GM19395 (cell line): ENCODE measurements around the gene PPP1R27.

Experiments
- ATAC-seq: cut with Tn5 transposase; IDR thresholded peaks from one replicate; pipeline ENCODE4 v1.9.1; 2021; ENCODE audit warnings: mild to moderate bottlenecking, moderate library complexity; ENCODE audit not compliant: unreplicated experiment

Gene PPP1R27

DNA sequence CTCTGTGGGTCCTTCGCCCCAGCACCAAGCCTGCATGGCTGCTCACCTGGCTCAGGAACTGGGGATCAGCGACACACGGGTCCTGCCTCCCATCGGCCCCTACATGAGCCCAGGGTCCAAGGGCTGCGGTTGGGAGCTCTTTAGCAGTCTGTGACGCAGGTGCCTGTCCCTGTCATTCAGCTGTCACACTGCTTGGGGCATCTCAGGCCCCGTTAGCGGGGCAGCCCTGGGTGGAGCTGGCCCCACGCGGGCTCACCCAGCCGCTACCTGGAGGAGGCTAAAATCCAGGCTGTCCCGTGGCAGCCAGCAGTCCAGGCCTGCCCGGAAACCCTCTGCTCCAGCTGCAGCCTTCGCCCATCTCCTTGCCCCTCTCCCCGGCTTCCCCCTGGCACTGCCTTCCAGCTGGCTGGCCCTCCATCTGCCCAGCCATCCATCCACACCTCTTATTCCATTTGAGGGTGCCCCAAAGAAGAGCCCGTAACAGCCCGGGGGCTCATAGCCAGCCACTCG, 27.6 kb downstream of the PPP1R27 start:
- ATAC-seq, result no peak

DNA sequence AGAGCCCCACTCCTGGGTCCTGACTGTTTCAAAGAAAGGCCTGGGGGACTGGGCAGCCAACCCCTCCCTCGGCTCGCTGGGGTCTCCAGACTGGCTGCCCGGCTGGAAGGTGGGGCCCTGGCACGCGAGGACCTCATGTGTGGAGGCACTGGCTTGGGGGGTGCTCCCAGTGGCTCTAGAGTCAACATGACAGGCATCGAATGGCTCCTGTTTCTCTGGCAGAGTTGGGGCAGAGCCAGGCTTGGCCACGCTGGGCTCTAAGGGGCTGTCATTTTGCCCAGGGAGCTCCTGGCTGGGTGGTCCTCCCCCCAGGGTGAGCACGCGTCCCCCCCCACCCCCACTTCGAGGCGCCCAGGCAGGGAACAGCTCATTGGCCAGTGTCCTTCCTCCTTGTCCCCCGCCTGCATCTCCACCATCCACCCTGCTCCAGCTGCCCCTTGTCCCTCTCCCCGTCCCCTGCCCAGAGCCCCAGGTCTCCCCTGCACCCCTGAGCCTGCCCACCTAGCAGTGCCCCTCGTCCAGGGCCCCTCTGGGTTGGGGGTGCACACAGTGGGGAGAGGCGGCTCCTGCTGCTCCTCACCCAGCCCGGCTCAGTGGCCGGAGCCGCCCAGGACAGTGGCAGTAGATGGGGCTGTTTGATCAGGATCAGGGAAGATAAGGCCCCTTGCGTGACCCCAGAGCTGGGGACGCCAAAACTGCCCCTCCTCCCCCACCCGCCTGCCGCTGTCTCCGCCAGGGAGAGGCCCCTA, 28.2 kb downstream of the PPP1R27 start:
- no peak for ATAC-seq

- ATAC-seq, result no peak
Observed at GRCh38 chr17:81805707-81806460, 29.0 kb downstream of the PPP1R27 start.

DNA sequence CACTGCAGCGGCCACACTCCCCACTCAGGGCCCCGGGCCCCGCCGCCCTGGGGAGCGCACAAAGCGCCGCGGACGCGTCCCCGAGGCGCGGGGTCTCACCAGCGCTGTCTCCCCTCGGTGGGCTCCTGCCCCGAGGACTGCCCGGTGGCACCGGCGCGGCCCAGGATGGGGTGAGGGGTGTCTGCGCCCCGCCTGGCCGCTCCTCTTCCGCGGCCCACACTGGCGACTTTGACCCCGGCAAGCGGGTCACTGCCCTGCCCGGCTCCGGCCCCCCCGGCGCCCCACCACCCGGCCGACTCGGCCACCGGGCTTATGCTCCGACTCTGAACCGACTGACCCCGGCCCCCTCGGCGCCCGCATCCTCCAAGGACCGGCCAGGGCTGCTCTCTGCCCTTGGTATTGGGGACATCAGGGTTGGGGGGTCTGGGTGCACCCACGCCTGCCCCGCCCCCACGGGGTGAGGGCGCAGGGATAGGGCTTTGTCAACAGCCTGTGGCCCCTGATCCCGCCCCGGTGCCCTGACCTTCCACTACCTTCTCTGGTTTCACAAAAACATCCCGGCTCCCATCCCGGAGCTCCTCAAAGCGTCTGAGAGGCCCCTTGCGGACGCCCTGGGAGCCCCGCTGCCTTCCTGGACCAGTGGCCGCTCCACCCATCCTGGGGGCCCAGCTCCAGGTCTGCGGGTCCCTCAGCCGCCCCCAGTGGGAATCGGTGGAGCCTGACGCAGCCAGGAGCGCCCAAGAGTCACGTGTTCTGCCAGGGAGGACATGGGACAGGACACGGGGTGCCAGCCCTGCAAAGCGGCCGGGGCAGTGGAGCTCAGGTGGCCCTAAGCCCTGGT, 30.1 kb downstream of the PPP1R27 start:
- no peak for ATAC-seq

GRCh38 chr17:81803728-81804558, 30.9 kb downstream of the PPP1R27 start, which contains the start of gene GCGR:
Gene GCGR (plus strand): TSS chr17:81804150. CDS start chr17:81809019, 4,869 bp downstream.
- ATAC-seq, result no peak

- ATAC-seq, result no peak
Observed at GRCh38 chr17:81802856-81803643, 31.8 kb downstream of the PPP1R27 start.

DNA sequence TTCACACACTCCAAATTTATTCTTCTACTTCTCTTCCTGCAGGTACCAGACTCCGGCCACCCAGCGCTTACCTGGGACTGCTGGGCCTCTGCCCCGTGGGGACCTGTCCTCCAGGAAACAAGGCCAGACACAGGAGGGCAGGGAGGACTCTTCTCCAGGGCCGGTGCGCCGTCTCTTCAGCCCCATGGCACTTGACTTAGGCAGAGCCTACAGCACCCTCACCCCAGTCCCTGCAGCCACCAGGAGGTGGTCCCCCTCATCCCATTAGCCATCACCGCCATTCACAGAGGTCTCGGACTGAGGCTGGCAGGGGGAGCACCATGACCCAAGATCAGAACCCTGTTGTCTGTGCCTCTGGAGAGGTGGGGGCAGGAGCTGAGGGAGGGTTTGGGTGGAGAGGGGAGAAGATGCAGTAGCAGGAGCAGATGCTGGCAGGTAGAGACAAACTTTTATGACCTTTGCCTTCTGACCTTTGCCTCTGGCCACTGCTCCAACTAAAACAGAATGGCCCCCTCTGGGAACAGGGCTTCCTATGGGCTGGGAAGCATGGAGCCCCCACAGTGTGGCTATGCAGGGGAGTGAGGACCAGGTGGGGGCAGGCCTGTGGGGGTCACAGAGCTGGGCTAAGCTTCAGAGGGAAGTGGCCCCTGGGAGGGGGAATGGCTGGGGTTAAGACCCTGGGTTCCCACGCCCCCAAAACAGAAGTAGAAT, 32.6 kb downstream of the PPP1R27 start:
- ATAC-seq, result no peak

DNA sequence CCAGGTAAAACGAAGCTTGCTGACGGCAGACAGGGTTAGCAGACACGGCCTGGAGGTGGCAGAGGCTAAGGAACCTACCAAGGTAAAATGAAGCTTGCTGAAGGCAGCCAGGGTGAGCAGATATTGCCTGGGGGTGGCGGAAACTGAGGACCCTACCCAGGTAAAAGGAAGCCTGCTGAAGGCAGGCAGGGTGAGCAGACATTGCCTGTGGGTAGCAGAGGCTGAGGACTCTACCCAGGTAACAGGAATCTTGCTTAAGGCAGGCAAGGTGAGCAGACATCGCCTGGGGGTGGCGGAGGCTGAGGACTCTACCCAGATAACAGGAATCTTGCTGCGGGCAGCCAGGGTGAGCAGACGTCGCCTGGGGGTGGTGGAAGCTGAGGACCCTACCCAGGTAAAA, 33.5 kb downstream of the PPP1R27 start:
- ATAC-seq, result no peak

GRCh38 chr17:81794509-81794908, 40.3 kb downstream of the PPP1R27 start:
- ATAC-seq, result no peak

DNA sequence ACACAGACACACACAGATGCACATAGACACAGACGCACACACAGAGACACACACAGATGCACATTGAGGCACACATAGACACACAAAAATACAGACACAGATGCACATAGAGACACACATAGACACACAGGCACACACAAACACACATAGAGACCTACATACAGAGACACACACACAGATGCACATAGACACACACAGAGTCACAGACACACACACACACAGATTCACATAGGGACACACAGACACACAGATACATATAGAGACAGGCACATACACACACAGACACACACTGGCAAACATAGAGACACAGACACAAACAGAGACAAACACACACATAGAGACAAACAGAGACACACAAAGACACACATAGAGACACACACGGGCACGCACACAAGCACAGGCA, 40.8 kb downstream of the PPP1R27 start:
- ATAC-seq, result no peak

- no peak for ATAC-seq
Observed at GRCh38 chr17:81792675-81793615, 41.9 kb downstream of the PPP1R27 start.
